ENCODE data around the gene PTH2R.
"Not testable (repeated sequence)": the region's sequence is repeated elsewhere in the genome, so short reads cannot be mapped to it uniquely, and the experiment has no call there.

The PTH2R gene

GRCh38 chr2:208482453-208483015 lies 75.9 kb downstream of the PTH2R start:
- not testable (repeated sequence) for DNase-seq (ENCODE audit: low read depth)

GRCh38 chr2:208485390-208485789 lies 78.8 kb downstream of the PTH2R start:
- DNase-seq (ENCODE audit: low read depth) = no peak

GRCh38 chr2:208488686-208489564 lies 82.3 kb downstream of the PTH2R start:
- DNase-seq (ENCODE audit: low read depth) = no peak

DNA sequence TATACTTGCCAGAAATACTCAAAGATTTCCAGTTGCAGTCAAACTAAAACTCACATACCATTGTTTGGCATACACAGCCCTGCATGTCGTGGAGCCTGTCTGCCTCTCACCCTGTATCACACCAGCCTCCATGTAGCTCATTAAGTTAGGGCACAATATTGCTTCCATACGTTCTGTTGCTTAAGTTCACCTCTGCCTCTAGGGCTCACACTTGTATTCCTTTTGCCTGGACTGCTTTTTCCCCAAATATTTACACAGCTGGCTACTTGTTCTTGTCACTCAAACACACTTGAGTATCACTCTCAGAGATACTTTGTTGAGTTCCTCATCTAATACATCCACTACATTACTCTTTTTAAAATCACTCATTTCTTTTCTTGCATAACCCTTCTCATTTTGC lies 83.1 kb downstream of the PTH2R start:
- DNase-seq (ENCODE audit: low read depth) = no peak

- no peak for DNase-seq (ENCODE audit: low read depth)
These were observed 83.9 kb downstream of the PTH2R start for GRCh38 chr2:208490492-208490891.

DNA sequence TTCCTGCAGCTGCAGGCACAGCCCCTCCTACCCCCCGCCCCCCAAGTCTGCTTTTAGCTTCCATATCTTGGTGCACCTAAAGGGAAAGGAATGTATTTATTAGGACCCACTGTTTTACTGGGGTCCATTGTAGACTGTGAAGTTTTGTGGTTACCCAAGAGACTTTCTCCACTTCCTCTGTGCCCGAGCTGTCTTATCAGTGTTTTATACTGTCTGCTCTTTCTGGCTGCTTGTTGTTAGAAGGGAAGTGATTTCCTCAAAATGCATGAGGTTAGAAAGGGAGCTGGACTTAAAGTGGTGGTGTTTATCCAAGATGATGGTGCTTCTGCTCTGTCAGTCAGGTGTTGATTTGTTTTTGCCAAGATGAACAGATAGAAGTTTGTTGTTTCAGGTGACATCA lies 85.0 kb downstream of the PTH2R start:
- no peak for DNase-seq (ENCODE audit: low read depth)

GRCh38 chr2:208492069-208492468 lies 85.5 kb downstream of the PTH2R start:
- DNase-seq (ENCODE audit: low read depth) = no peak

- no peak for DNase-seq (ENCODE audit: low read depth)
These were observed 86.6 kb downstream of the PTH2R start for GRCh38 chr2:208493186-208493585.

DNA sequence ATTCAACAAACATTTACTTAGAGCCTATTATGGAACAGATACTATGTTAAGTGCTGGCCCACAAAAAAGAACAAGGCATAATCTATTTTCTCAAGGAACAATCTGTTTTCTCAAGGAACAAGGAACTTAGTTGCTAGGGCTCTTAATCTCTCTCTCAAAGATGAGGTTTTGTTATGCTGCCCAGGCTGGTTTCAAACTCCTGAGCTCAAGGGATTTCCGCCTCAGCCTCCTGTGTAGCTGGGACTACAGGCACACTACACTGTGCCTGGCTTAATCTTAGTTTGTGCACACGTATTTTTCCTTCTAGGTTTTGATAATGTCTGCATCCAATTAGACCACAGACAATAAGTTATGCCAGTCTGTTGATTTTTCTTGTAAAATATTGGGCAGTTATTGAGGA lies 89.5 kb downstream of the PTH2R start:
- no peak for DNase-seq (ENCODE audit: low read depth)

DNA sequence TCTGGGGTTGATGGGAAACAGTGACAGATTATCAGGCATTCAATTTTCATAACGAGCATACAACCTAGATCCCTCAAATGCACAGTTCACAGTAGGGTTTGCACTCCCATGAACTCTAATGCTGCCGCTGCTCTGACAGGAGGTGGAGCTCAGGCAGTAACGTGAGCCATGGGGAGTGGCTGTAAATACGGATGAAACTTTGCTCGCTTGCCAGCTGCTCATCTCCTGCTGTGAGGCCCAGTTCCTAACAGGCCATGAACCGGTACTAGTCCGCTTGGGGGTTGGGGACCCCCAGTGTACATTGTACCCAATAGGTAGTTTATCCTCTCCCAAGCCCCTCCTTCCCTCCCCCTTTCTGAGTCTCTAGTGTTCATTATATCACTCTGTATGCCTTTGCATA lies 94.6 kb downstream of the PTH2R start:
- DNase-seq (ENCODE audit: low read depth) = peak; percentile 1

GRCh38 chr2:208502288-208502687 lies 95.7 kb downstream of the PTH2R start:
- DNase-seq (ENCODE audit: low read depth) = no peak

- not testable (repeated sequence) for DNase-seq (ENCODE audit: low read depth)
These were observed 98.8 kb downstream of the PTH2R start for GRCh38 chr2:208505365-208505764.

GRCh38 chr2:208509586-208509985 lies 103.0 kb downstream of the PTH2R start:
- DNase-seq (ENCODE audit: low read depth) = no peak

DNA sequence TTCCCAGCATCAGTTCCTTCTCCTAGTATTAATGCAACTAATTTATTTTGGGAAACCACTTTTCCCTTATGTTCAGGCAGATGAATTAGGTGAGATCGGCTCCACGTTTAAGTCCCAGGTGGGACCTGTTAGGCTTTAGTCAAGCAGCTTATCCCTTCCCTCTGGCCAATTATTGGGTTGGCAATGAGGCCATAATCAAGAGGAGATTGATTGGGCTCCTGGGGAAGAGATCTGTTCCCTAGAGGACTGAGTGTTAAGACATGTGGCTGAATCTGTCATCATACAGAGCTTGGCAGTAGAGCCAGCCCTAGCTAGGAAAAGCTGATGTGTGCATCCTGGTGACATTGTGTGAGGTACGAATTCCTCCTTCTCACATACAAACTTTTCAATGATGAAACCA lies 104.4 kb downstream of the PTH2R start:
- no peak for DNase-seq (ENCODE audit: low read depth)

DNA sequence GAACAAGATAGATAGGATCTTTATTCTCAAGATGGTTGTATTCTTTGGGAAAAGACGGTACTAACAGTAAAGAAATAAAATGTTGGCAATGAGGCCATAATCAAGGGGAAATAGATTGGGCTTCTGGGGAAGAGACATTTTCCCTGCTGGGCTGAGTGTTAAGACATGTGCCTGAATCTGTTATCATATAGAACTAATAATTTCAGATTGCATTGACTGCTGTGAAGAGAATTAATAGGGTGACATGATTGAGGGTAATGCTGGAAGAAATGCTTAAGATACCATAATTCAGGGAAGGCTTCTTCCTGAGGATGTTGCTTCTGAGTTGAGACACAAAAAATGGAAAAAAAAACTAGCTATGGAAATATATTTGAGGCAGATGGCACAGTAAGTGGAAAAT lies 105.0 kb downstream of the PTH2R start:
- DNase-seq (ENCODE audit: low read depth) = no peak

DNA sequence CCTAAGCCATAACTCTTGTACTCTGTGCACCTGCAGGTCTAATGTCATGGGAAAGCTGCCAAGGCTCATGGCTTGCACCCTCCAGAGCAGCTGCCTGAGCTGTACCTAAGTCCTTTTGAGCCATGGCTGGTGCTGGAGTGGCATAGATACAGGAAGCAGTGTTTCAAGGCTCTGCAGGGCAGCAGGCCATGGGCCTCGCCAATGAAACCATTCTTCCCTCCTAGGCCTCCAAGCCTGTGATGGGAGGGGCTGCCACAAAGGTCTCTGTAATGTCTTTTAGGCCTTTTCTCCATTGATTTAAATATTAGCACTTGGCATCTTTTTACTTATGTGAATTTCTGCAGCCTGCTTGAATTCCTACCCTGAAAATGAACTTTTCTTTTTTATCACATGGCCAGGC lies 108.5 kb downstream of the PTH2R start:
- no peak for DNase-seq (ENCODE audit: low read depth)

GRCh38 chr2:208523069-208523468 lies 116.5 kb downstream of the PTH2R start:
- DNase-seq (ENCODE audit: low read depth) = not testable (repeated sequence)

- not testable (repeated sequence) for DNase-seq (ENCODE audit: low read depth)
These were observed 118.6 kb downstream of the PTH2R start for GRCh38 chr2:208525165-208525564.

- DNase-seq (ENCODE audit: low read depth) = no peak
These were observed 123.2 kb downstream of the PTH2R start for GRCh38 chr2:208529796-208530195.

DNA sequence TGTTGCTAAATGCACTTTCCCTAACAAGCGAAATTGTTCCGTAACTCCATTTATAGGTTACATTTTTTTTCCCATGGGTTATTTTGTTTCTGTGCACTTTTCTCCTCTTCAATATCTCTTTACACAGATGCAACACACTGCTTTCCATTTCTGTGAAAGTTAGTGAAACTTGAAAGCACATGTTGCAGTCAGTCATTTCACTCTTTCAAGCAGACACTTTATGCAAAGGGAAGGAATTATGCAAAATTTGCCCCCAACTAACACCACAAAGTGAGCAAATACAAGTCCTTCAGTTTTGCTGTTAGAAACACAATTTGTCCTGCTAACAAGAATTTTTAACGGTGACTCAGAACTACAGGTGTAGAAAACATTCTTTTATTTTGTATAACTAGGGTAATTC lies 124.8 kb downstream of the PTH2R start:
- no peak for DNase-seq (ENCODE audit: low read depth)

DNA sequence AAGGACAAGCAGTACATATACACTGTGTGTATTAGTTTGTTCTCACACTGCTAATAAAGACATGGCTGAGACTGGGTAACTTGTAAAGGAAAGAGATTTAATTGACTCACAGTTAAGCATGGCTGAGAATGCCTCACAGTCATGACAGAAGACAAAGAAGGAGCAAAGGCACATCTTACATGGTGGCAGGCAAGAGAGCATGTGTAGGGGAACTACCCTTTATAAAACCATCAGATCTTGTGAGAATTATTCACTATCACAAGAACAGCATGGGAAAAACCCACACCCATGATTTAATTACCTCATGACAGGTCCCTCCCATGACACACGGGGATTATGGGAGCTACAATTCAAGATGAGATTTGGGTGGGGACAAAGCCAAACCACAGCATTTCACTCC lies 129.0 kb downstream of the PTH2R start:
- DNase-seq (ENCODE audit: low read depth) = not testable (repeated sequence)

- no peak for DNase-seq (ENCODE audit: low read depth)
These were observed 134.9 kb downstream of the PTH2R start for GRCh38 chr2:208541461-208541988.

- DNase-seq (ENCODE audit: low read depth) = no peak
These were observed 135.4 kb downstream of the PTH2R start for GRCh38 chr2:208541989-208542464.

Data from iris pigment epithelial cell (primary cell).